ENCODE data around the gene NTMT2.

The NTMT2 gene

DNA sequence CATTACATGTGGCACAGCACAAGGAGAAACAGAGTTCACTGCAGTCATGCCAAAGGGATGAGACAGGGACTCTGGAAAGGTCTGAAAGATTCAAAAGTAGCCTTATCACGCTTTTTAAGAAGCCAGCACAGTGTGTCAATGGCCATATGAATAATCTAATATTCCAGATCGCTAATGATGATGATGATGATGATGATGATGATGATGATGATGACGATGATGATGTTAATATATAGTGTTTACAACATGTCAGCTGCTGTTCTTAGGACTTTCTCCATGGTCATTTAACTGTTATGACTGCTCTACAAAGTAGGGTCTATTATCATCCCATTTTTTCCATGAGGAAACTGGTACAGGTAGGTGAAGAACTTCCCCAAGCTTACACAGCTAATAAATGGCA is 64.4 kb downstream of the NTMT2 start:
- DNase-seq (ENCODE audit: low spot score), result no peak

DNA sequence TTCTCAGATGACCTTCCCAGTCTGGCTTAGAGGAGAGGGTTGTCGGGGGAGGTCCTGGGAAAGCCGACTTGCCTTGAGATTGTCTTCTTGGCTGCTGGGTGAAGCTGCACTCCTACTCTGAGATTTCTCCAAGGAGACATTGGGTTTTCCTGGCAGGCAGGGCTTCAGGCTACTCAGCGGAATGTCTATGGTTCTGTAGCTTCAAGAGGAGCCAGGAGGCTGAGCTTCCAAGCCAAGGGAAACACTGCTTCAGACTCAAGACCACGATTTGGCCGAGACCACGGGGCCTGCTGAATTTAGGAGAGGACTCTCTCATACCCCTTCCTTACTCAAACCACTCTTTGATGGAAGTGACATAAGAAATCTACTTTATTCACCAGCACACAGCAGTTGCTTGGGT is 67.8 kb downstream of the NTMT2 start:
- no peak for DNase-seq (ENCODE audit: low spot score)

GRCh38 chr1:170214117-170215032 is 68.6 kb downstream of the NTMT2 start:
- DNase-seq (ENCODE audit: low spot score), result no peak

- DNase-seq (ENCODE audit: low spot score), result no peak
These were observed 69.5 kb downstream of the NTMT2 start for GRCh38 chr1:170215072-170215885.

DNA sequence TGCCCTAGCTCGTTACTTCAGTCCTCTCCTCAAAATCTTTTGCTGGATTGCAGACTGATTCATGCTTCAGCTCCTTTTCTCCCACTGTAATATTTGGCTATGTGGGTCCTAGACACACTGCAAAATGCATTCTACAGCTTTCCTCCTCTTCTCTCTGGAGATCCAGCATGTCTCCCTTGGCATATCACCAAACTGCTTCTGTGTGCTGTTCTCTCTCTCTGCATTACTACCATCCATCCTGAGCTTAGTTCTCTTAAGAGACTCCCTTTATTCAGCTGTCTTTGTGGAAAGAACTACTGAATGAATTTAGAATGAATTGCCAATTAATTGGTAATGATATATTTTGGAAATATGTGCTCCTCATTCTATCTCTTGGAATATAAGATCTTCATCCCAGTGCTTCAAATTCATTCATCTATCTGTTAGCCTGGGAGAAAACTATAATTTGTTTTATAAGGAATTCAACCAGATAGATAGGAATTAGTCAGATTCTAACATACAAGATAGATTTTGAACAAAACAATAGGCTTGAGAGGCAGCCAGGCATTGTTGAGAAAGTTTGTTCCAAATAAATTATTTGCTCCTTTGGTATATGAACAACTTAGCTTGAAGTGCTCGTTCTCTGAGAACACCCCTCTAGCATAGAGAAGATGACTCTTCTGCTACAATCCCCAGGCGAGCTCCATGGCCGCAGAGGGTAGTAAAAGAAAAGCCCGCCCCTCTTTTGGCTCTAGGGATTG is 71.9 kb downstream of the NTMT2 start:
- DNase-seq (ENCODE audit: low spot score), result no peak

DNA sequence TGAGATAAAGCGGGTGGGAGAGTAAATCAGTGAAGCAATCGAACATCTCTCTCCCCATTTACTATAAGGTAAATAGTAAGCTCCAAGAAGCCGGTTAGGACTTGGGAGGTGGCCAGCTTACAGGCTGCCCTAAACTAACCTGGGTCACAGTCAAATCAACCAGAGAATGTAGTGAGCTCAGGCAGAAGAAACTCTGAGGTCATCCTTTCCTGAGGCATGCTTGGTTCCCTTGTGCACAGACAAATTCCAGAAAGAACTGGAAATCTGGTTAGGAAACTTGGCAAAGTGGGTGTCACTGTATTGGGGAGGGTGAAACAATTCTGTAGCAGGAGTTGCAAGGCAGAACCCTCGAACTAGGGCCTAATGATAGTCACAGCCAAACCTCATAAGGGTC is 72.5 kb downstream of the NTMT2 start:
- no peak for DNase-seq (ENCODE audit: low spot score)
